Mesendoderm (in vitro differentiated cells): Measurements from ENCODE around the gene TMEM107.
A peak's percentile ranks its signal among the peaks of the same experiment; 100 is the strongest.

Experiments used
- DNase-seq: peaks from one replicate; pipeline ENCODE4 v3.0.0; 2013
- H2AK5ac ChIP-seq: 2 replicates; pipeline ENCODE4 v1.6.1; 2013; ENCODE audit warnings: low read length, inconsistent platforms
- H2BK120ac ChIP-seq: 2 replicates; pipeline ENCODE4 v1.6.1; 2013; ENCODE audit warnings: low read depth, mild to moderate bottlenecking, low read length, moderate library complexity, mixed read lengths
- H2BK15ac ChIP-seq: replicated peaks from 2 replicates; pipeline ENCODE4 v1.6.1; 2013; ENCODE audit warnings: low read depth, mild to moderate bottlenecking, moderate library complexity
- H2BK5ac ChIP-seq: 2 replicates; pipeline ENCODE4 v1.6.1; 2013; ENCODE audit warnings: low read length, inconsistent platforms
- H3K18ac ChIP-seq: 2 replicates; pipeline ENCODE4 v1.6.1; 2013; ENCODE audit warnings: mild to moderate bottlenecking, low read length, mixed read lengths
- H3K23ac ChIP-seq: one replicate; pipeline ENCODE4 v1.6.1; 2013; ENCODE audit warnings: low read length
- H3K27ac ChIP-seq: 2 replicates; pipeline ENCODE4 v1.5.1; 2013; ENCODE audit warnings: low read depth, mild to moderate bottlenecking, inconsistent platforms, low read length, moderate library complexity
- H3K27me3 ChIP-seq: 2 replicates; pipeline ENCODE4 v1.6.1; 2013; ENCODE audit warnings: low read length, control low read depth, mild to moderate bottlenecking, inconsistent platforms; ENCODE audit not compliant: insufficient read depth, poor library complexity
- H3K36me3 ChIP-seq: 2 replicates; pipeline ENCODE4 v1.6.1; 2013; ENCODE audit warnings: low read length, inconsistent platforms; ENCODE audit not compliant: control insufficient read depth, insufficient read depth
- H3K4ac ChIP-seq: one replicate; pipeline ENCODE4 v1.6.1; 2013; ENCODE audit warnings: low read depth, mild to moderate bottlenecking, low read length, moderate library complexity
- H3K4me1 ChIP-seq: 2 replicates; pipeline ENCODE4 v1.6.1; 2013; ENCODE audit warnings: low read depth, low read length, inconsistent platforms; ENCODE audit not compliant: control insufficient read depth
- H3K4me2 ChIP-seq: 2 replicates; pipeline ENCODE4 v1.6.1; 2013; ENCODE audit warnings: low read length
- H3K4me3 ChIP-seq: 2 replicates; pipeline ENCODE4 v1.5.1; 2013; ENCODE audit warnings: mild to moderate bottlenecking, low read length
- H3K56ac ChIP-seq: one replicate; pipeline ENCODE4 v1.6.1; 2013; ENCODE audit warnings: low read length
- H3K79me1 ChIP-seq: 2 replicates; pipeline ENCODE4 v1.6.1; 2013; ENCODE audit warnings: low read length, inconsistent platforms
- H3K79me2 ChIP-seq: 2 replicates; pipeline ENCODE4 v1.6.1; 2013; ENCODE audit warnings: mild to moderate bottlenecking, low read length; ENCODE audit not compliant: control insufficient read depth, insufficient read depth
- H3K9ac ChIP-seq: 2 replicates; pipeline ENCODE4 v1.6.1; 2013; ENCODE audit warnings: low read length, inconsistent platforms
- H4K5ac ChIP-seq: one replicate; pipeline ENCODE4 v1.6.1; 2013; ENCODE audit warnings: low read length
- H4K8ac ChIP-seq: one replicate; pipeline ENCODE4 v1.6.1; 2013; ENCODE audit warnings: low read depth, mild to moderate bottlenecking, control low read depth, low read length, moderate library complexity
- WGBS: extraction: QIAGEN DNeasy Blood & Tissue Kit; methylation state at CpG from one replicate; pipeline ENCODE4 v1.1.7; 2013; ENCODE audit warnings: low lambda C conversion rate, missing lambda C conversion rate; ENCODE audit not compliant: insufficient coverage; ENCODE audit errors: extremely low coverage; 5-methylcytosine and 5-hydroxymethylcytosine counted together

The TMEM107 gene

DNA sequence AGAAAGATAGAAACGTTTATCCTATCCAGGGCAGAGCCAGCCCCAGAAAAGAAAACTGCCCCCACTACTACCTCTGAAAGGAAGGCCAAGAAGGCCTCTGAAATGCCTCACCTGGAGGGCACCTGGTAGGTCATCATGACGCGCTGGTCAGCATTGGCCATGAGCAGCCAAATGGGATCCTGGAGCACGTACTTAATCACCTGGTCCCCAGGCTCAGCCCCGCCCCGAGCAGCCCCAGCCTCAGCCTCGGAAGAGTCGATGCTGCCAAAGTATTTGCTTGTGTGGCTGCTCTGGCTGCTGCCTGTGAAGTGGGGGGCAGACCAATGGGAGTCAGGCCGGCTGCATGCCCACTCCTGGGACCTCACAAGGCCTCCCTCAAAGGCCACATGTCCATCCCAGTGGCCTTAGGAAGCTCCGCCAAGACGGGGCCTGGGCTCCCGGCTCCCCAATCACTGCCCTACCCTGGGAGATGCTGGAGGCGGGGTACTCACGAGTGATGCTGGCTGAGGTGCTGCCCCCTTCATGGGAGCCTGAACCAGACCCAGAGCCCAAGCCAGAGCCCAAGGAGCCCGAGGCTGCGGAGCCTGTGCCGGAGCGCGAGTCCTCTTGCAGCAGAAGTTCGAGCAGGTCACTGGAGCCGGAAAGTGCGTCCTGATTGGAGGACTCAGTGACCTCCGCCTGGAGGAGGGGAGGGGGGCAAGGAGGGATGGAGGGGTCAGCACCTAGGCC is 33.9 kb downstream of the TMEM107 start:
- H3K27ac ChIP-seq = no peak overlapping the region
- no peaks in the 10 kb centered on the region for H3K79me2 ChIP-seq
- no peak overlapping the region for H4K8ac ChIP-seq
- H3K4me2 ChIP-seq = no peak overlapping the region
- H3K4ac ChIP-seq = no peak overlapping the region
- no peak overlapping the region for H4K5ac ChIP-seq
- H2BK5ac ChIP-seq = no peak overlapping the region
- no peak overlapping the region for H3K9ac ChIP-seq
- no peaks in the 10 kb centered on the region for H3K79me1 ChIP-seq
- H3K23ac ChIP-seq = no peak overlapping the region
- no CpG with 5 or more reads among the region's 23 CpGs for WGBS
- H3K18ac ChIP-seq = no peak overlapping the region
- H2BK120ac ChIP-seq = no peak overlapping the region
- H3K4me1 ChIP-seq = peaks cover 3% of the 10 kb centered on the region
- H2AK5ac ChIP-seq = no peak overlapping the region
- H3K4me3 ChIP-seq = no peak overlapping the region
- no peak for DNase-seq
- no peak overlapping the region for H3K56ac ChIP-seq
- peaks cover 6% of the 10 kb centered on the region for H3K36me3 ChIP-seq
- peaks cover 2% of the 10 kb centered on the region for H3K27me3 ChIP-seq
- H2BK15ac ChIP-seq = no peak overlapping the region

DNA sequence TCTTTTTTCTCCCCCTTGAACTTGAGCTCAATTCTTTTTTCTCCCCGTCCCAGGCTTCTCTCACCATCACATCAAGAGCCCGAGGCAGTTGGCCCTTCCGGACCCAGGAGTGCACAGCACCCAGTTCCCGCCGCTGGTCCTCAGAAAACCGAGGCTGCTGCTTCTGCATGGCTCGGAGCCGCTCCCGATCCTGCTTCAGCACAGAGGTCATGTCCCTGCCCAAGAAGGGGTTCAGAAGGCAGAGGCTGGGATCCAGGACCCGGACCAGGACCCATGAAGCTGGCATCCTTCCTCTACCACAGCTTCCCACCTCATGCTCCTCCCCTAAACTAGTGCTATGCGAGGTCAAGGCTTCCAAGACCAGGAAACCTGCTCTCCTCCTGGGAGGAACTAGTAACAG is 34.4 kb downstream of the TMEM107 start:
- Histone ChIP-seq H2BK15ac (no peak overlapping the region), H3K79me1 (no peaks in the 10 kb centered on the region), H2BK120ac (no peak overlapping the region), H3K27ac (no peak overlapping the region), H3K4me3 (no peak overlapping the region), H4K8ac (no peak overlapping the region), H3K18ac (no peak overlapping the region), H4K5ac (no peak overlapping the region), H3K56ac (no peak overlapping the region), H3K23ac (no peak overlapping the region), H3K27me3 (peaks cover 2% of the 10 kb centered on the region), H3K9ac (no peak overlapping the region), H2AK5ac (no peak overlapping the region), H2BK5ac (no peak overlapping the region), H3K36me3 (peaks cover 6% of the 10 kb centered on the region), H3K4ac (no peak overlapping the region), H3K79me2 (no peaks in the 10 kb centered on the region), H3K4me1 (peaks cover 3% of the 10 kb centered on the region), H3K4me2 (no peak overlapping the region)
- WGBS = no CpG with 5 or more reads among the region's 11 CpGs
- no peak for DNase-seq

DNA sequence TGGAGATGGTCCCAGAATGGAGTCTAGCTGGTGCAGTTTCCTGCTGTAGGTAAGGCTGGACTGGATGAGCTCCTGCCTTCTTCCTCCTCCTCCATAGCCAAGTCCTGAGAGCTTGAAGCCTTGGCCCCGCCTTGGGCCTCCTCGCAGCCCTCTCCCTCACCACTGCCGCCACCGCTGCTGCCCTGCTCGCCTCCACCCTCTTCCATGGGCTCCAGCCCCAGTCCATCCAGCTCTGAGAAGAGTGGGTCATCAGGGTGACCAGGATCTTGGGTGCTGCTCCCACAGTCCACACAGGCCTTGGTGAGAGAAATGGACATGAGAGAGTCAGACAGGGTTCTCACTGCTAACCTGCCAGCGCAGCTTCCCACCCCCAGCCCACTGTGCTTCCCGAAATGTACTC is 35.1 kb downstream of the TMEM107 start:
- Histone ChIP-seq H3K79me2 (no peaks in the 10 kb centered on the region), H3K9ac (no peak overlapping the region), H3K18ac (no peak overlapping the region), H2BK15ac (no peak overlapping the region), H3K27ac (no peak overlapping the region), H2AK5ac (no peak overlapping the region), H3K79me1 (no peaks in the 10 kb centered on the region), H3K36me3 (peaks cover 3% of the 10 kb centered on the region), H3K4me2 (no peak overlapping the region), H4K5ac (no peak overlapping the region), H3K23ac (no peak overlapping the region), H3K4me3 (no peak overlapping the region), H3K27me3 (peaks cover 2% of the 10 kb centered on the region), H2BK120ac (no peak overlapping the region), H3K56ac (no peak overlapping the region), H3K4me1 (peaks cover 3% of the 10 kb centered on the region), H3K4ac (no peak overlapping the region), H4K8ac (no peak overlapping the region), H2BK5ac (no peak overlapping the region)
- no peak for DNase-seq
- WGBS = no CpG with 5 or more reads among the region's 7 CpGs

DNA sequence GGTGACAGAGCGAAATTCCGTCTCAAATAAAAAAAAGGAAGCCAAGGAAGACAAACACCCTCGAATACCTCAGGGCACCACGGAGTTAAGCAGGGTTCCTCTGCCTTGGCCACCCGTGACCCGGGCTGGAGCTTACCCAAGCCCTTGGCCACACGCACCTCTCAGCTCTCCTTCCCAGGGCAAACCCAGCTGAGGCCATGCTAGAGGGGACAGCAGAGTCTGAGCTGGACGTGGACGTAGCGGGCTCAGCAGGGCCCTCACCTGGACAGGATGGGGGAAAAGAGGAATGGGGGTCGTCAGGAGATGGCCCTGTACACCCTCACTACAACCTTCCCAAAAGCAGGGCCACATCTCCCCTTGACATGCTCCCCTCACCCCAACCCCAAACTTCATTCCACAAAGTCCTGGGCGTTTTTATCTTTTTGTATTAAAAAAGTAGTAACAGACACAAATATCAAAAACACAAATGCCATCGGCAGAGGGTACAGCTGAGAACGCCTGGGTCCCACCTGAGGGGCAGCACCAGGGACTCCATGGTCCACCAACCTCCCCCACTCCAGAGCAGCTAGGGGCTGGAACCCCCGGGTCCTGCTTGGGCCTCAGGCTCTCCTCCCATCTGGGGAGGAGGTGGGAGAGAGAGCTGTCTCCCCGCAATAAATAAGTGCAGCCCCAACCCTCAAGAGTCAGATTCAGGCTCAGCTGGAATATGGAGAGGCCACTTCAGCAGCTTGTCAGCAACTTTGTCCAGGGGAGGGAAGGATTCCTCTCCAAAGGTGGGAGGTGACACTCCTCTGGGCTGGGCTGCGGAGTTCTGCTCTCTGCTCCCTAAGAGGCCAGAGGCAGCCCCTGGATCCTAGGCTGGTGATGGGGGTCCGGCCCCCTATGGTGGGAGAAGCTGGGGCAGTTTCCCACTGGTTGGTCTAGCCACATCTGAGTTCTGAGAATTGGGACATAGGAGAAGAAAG is 35.8 kb downstream of the TMEM107 start:
- Histone ChIP-seq H3K4me1 (peaks cover 3% of the 10 kb centered on the region), H3K56ac (no peak overlapping the region), H4K5ac (no peak overlapping the region), H4K8ac (no peak overlapping the region), H2BK120ac (no peak overlapping the region), H2BK15ac (no peak overlapping the region), H3K18ac (no peak overlapping the region), H3K27ac (no peak overlapping the region), H3K79me1 (no peaks in the 10 kb centered on the region), H3K23ac (no peak overlapping the region), H3K4me3 (no peak overlapping the region), H3K4me2 (no peak overlapping the region), H2AK5ac (no peak overlapping the region), H3K79me2 (no peaks in the 10 kb centered on the region), H2BK5ac (no peak overlapping the region), H3K36me3 (peaks cover 1% of the 10 kb centered on the region), H3K9ac (no peak overlapping the region), H3K27me3 (peaks cover 2% of the 10 kb centered on the region), H3K4ac (no peak overlapping the region)
- WGBS = no CpG with 5 or more reads among the region's 18 CpGs
- no peak for DNase-seq

DNA sequence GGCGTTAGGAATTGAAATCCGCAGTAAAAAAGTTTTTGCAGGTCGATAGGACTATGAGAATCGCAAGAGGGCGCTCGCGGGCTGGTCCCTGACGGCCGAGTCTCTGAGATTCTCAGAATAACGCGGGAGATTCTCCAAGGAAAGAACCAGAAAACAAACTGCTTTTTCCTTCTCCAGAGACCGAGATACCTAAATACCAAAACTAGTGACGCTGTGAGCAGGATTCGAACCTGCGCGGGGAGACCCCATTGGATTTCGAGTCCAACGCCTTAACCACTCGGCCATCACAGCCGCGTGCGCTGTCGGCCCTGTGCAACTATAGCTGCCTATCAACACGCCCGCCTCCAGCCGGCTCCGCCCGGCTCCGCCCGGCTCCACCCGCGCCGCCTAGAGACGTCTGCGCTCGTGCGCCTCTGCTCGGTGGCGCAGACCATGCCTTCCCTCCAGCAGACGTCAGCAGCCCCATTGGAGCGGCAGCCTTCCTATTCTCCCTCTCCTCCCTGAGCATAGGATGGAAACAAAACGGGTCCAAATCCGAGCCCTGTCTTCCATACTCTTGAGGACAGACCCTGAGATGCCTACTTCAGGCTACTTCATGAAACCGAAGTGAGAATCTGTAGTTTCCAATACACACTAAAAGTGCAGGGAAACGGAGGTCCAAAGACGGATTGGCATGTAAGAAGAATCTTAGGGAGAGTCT is 37.4 kb downstream of the TMEM107 start:
- Histone ChIP-seq H2BK15ac (no peak overlapping the region), H3K23ac (no peak overlapping the region), H2BK5ac (no peak overlapping the region), H3K27me3 (peaks cover 2% of the 10 kb centered on the region), H4K5ac (no peak overlapping the region), H3K4me2 (peak overlapping the region; percentile 98), H3K9ac (peak overlapping the region; percentile 82), H3K27ac (no peak overlapping the region), H3K4me1 (peaks cover 3% of the 10 kb centered on the region), H3K79me1 (no peaks in the 10 kb centered on the region), H4K8ac (no peak overlapping the region), H3K4me3 (peak overlapping the region; percentile 81), H3K36me3 (peaks cover 1% of the 10 kb centered on the region), H3K79me2 (no peaks in the 10 kb centered on the region), H3K56ac (peak overlapping the region; percentile 88), H2AK5ac (no peak overlapping the region), H3K4ac (no peak overlapping the region), H2BK120ac (no peak overlapping the region), H3K18ac (no peak overlapping the region)
- DNase-seq = peak; percentile 99
- no CpG with 5 or more reads among the region's 46 CpGs for whole genome bisulfite sequencing
